Hepatocyte (in vitro differentiated cells): ENCODE data around the gene PNPLA8. TPM values are rescaled to one million over a fixed set of nuclear protein-coding genes. Genes with fewer than 3 reads are reported as not detected.

ENCODE experiments used
- DNase-seq: peaks from one replicate; pipeline ENCODE4 v3.0.0-alpha.2; 2016; ENCODE audit warnings: low spot score
- H2AFZ ChIP-seq: fragments of 200-600 bp; sonication (generic); 2 replicates; pipeline ENCODE4 v1.6.0; 2016; ENCODE audit warnings: antibody characterized with exemption, mild to moderate bottlenecking
- H3K27ac ChIP-seq: fragments of 200-600 bp; sonication (generic); 2 replicates; pipeline ENCODE4 v1.5.1; 2016; ENCODE audit warnings: mild to moderate bottlenecking
- H3K27me3 ChIP-seq: fragments of 200-600 bp; sonication (generic); 2 replicates; pipeline ENCODE4 v1.6.1; 2016
- H3K36me3 ChIP-seq: fragments of 200-600 bp; sonication (generic); replicated peaks from 2 replicates; pipeline ENCODE4 v1.5.1; 2016; ENCODE audit warnings: low read depth; ENCODE audit not compliant: insufficient read depth
- H3K4me1 ChIP-seq: fragments of 200-600 bp; sonication (generic); 2 replicates; pipeline ENCODE4 v1.5.1; 2016; ENCODE audit warnings: mild to moderate bottlenecking, moderate library complexity; ENCODE audit not compliant: insufficient read depth
- H3K4me2 ChIP-seq: fragments of 200-600 bp; sonication (generic); 2 replicates; pipeline ENCODE4 v1.6.0; 2016
- H3K4me3 ChIP-seq: fragments of 200-600 bp; sonication (generic); 2 replicates; pipeline ENCODE4 v1.5.1; 2016; ENCODE audit warnings: mild to moderate bottlenecking
- H3K79me2 ChIP-seq: fragments of 200-600 bp; sonication (generic); 2 replicates; pipeline ENCODE4 v1.6.0; 2017; ENCODE audit warnings: mild to moderate bottlenecking
- H3K9me2 ChIP-seq: fragments of 200-600 bp; sonication (generic); replicated peaks from 2 replicates; pipeline ENCODE4 v1.6.0; 2017; ENCODE audit warnings: mild to moderate bottlenecking; ENCODE audit not compliant: insufficient read depth
- H3K9me3 ChIP-seq: fragments of 200-600 bp; sonication (generic); 2 replicates; pipeline ENCODE4 v1.5.1; 2016; ENCODE audit warnings: low read depth, mild to moderate bottlenecking
- H4K20me1 ChIP-seq: fragments of 200-600 bp; sonication (generic); 2 replicates; pipeline ENCODE4 v1.6.0; 2016; ENCODE audit warnings: mild to moderate bottlenecking; ENCODE audit not compliant: insufficient read depth, poor library complexity, severe bottlenecking
- CTCF ChIP-seq: fragments of 200-600 bp; sonication (generic); IDR thresholded peaks from 2 replicates; pipeline ENCODE4 v1.5.1; 2016; ENCODE audit warnings: antibody characterized with exemption, mild to moderate bottlenecking; ENCODE audit not compliant: poor library complexity
- EZH2 ChIP-seq: fragments of 200-600 bp; sonication (generic); IDR thresholded peaks from 2 replicates; pipeline ENCODE4 v1.6.1; 2016; ENCODE audit warnings: antibody characterized with exemption, mild to moderate bottlenecking, borderline replicate concordance
- EZH2phosphoT487 ChIP-seq: fragments of 200-600 bp; sonication (generic); IDR thresholded peaks from one replicate; pipeline ENCODE4 v1.6.1; 2018; ENCODE audit warnings: antibody characterized with exemption, mild to moderate bottlenecking, low read depth, moderate library complexity; ENCODE audit not compliant: unreplicated experiment, severe bottlenecking
- WGBS: methylation state at CpG from one replicate; pipeline ENCODE4 v1.1.6; 2016; ENCODE audit warnings: low lambda C conversion rate; ENCODE audit errors: missing lambda C conversion rate; 5-methylcytosine and 5-hydroxymethylcytosine counted together
- polyA plus RNA-seq: library from polyadenylated mRNA; unstranded; fragments of >200 nt; fragmentation: Nextera tagmentation; extraction: Ambion mirVana; gene quantifications from 2 replicates; pipeline ENCODE4 v1.2.1, GENCODE V29; 2016
- total RNA-seq: library from RNA; depleted of rRNA; stranded (reverse); fragments of >200 nt; gene quantifications from 2 replicates; pipeline ENCODE4 v1.2.3, GENCODE V29; 2014

PNPLA8 gene
- total and polyA plus RNA-seq, 2 experiments from 2014 or later: 25.2 to 48.3 TPM

GRCh38 chr7:108423089-108423989 is 102.6 kb downstream of the PNPLA8 start:
- Histone ChIP-seq H3K4me1 (no peaks in the 10 kb centered on the region), H4K20me1 (no peaks in the 10 kb centered on the region), H3K79me2 (no peaks in the 10 kb centered on the region), H3K27ac (no peak overlapping the region), H3K27me3 (no peaks in the 10 kb centered on the region), H3K9me2 (no peaks in the 10 kb centered on the region), H3K9me3 (no peaks in the 10 kb centered on the region), H2AFZ (no peak overlapping the region), H3K4me3 (no peak overlapping the region), H3K4me2 (no peak overlapping the region), H3K36me3 (no peaks in the 10 kb centered on the region)
- TF ChIP-seq CTCF: no peak
- TF ChIP-seq EZH2phosphoT487: no peak
- DNase-seq: no peak
- WGBS: 83% methylated on average over 5 of the region's 5 CpGs

GRCh38 chr7:108421720-108422331 is 104.1 kb downstream of the PNPLA8 start:
- Histone ChIP-seq H4K20me1 (no peaks in the 10 kb centered on the region), H3K36me3 (no peaks in the 10 kb centered on the region), H3K9me3 (no peaks in the 10 kb centered on the region), H3K27ac (no peak overlapping the region), H3K4me3 (no peak overlapping the region), H3K9me2 (no peaks in the 10 kb centered on the region), H3K4me1 (no peaks in the 10 kb centered on the region), H3K27me3 (no peaks in the 10 kb centered on the region), H3K79me2 (no peaks in the 10 kb centered on the region), H3K4me2 (no peak overlapping the region), H2AFZ (no peak overlapping the region)
- WGBS: 29% methylated on average over 3 of the region's 3 CpGs
- TF ChIP-seq EZH2 (no peak), CTCF (no peak), EZH2phosphoT487 (no peak)
- no peak for DNase-seq

Other genes with a start within 250 kb of the PNPLA8 start
- gene NRCAM, start 69.7 kb downstream of the PNPLA8 start, total RNA-seq: 34.4 and 41.5 TPM in 2 replicates
- 6.4 and 16.0 TPM in 2 replicates for gene NRCAM, start 69.7 kb downstream of the PNPLA8 start, polyA plus RNA-seq
- 36.9 and 39.1 TPM in 2 replicates for gene THAP5, start 43.6 kb upstream of the PNPLA8 start, total RNA-seq
- 5.9 and 8.8 TPM in 2 replicates for gene THAP5, start 43.6 kb upstream of the PNPLA8 start, polyA plus RNA-seq
- 83.9 and 94.0 TPM in 2 replicates for gene DNAJB9, start 43.7 kb upstream of the PNPLA8 start, total RNA-seq
- gene DNAJB9, start 43.7 kb upstream of the PNPLA8 start, polyA plus RNA-seq: 50.7 and 64.2 TPM in 2 replicates